Measurements from ENCODE around the gene STOML1.

Gene STOML1

GRCh38 chr15:73991260-73991659, 835 bp downstream of the STOML1 start:
- Histone ChIP-seq H3K9ac (ENCODE audit: low read depth, low read length, poor library complexity, severe bottlenecking) (peak overlapping the region; percentile 72), H3K9me2 (replicated peaks; ENCODE audit: low read depth, low read length) (no peaks in the 10 kb centered on the region), H3K4me3 (ENCODE audit: low read length, poor library complexity, severe bottlenecking) (peak overlapping the region; percentile 86), H3K36me3 (ENCODE audit: insufficient read depth, low read length) (no peaks in the 10 kb centered on the region), H3K27me3 (ENCODE audit: insufficient read depth, low read length, poor library complexity, severe bottlenecking) (peaks cover 4% of the 10 kb centered on the region), H3K4me1 (ENCODE audit: insufficient read depth, low read length, poor library complexity, severe bottlenecking) (peaks cover 41% of the 10 kb centered on the region), H2AFZ (ENCODE audit: low read length) (no peak overlapping the region), H3K9me3 (ENCODE audit: insufficient read depth, low read depth, low read length) (no peaks in the 10 kb centered on the region), H3K4me2 (ENCODE audit: low read depth, low read length, poor library complexity, severe bottlenecking) (peak overlapping the region; percentile 96), H3K79me2 (ENCODE audit: insufficient read depth, low read length) (peaks cover 17% of the 10 kb centered on the region), H3F3A (ENCODE audit: low read depth) (no peaks in the 10 kb centered on the region), H4K20me1 (ENCODE audit: insufficient read depth, low read length, poor library complexity, severe bottlenecking) (peaks cover 13% of the 10 kb centered on the region)
- no peak for TF ChIP-seq EZH2phosphoT487 (IDR thresholded peaks at IDR 0.05; ENCODE audit: borderline replicate concordance)
- TF ChIP-seq, protein P1, sequence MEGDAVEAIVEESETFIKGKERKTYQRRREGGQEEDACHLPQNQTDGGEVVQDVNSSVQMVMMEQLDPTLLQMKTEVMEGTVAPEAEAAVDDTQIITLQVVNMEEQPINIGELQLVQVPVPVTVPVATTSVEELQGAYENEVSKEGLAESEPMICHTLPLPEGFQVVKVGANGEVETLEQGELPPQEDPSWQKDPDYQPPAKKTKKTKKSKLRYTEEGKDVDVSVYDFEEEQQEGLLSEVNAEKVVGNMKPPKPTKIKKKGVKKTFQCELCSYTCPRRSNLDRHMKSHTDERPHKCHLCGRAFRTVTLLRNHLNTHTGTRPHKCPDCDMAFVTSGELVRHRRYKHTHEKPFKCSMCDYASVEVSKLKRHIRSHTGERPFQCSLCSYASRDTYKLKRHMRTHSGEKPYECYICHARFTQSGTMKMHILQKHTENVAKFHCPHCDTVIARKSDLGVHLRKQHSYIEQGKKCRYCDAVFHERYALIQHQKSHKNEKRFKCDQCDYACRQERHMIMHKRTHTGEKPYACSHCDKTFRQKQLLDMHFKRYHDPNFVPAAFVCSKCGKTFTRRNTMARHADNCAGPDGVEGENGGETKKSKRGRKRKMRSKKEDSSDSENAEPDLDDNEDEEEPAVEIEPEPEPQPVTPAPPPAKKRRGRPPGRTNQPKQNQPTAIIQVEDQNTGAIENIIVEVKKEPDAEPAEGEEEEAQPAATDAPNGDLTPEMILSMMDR (conservative IDR thresholded peaks at IDR 0.05; ENCODE audit: low read length), result no peak

GRCh38 chr15:73990250-73991005, 1.7 kb downstream of the STOML1 start:
- Histone ChIP-seq H4K20me1 (ENCODE audit: insufficient read depth, low read length, poor library complexity, severe bottlenecking) (peaks cover 6% of the 10 kb centered on the region), H3K9ac (ENCODE audit: low read depth, low read length, poor library complexity, severe bottlenecking) (no peak overlapping the region), H3K27me3 (ENCODE audit: insufficient read depth, low read length, poor library complexity, severe bottlenecking) (peaks cover 4% of the 10 kb centered on the region), H2AFZ (ENCODE audit: low read length) (no peak overlapping the region), H3K9me2 (replicated peaks; ENCODE audit: low read depth, low read length) (no peaks in the 10 kb centered on the region), H3K79me2 (ENCODE audit: insufficient read depth, low read length) (peaks cover 8% of the 10 kb centered on the region), H3K36me3 (ENCODE audit: insufficient read depth, low read length) (no peaks in the 10 kb centered on the region), H3K4me2 (ENCODE audit: low read depth, low read length, poor library complexity, severe bottlenecking) (no peak overlapping the region), H3K9me3 (ENCODE audit: insufficient read depth, low read depth, low read length) (no peaks in the 10 kb centered on the region), H3K4me1 (ENCODE audit: insufficient read depth, low read length, poor library complexity, severe bottlenecking) (peaks cover 43% of the 10 kb centered on the region), H3K4me3 (ENCODE audit: low read length, poor library complexity, severe bottlenecking) (no peak overlapping the region), H3F3A (ENCODE audit: low read depth) (0 out of 2 replicates have a peak, but pooled peaks cover under 1% of the 10 kb centered on the region)
- TF ChIP-seq, protein P1 (conservative IDR thresholded peaks at IDR 0.05; ENCODE audit: low read length), result no peak
- no peak for TF ChIP-seq EZH2phosphoT487 (IDR thresholded peaks at IDR 0.05; ENCODE audit: borderline replicate concordance)

DNA sequence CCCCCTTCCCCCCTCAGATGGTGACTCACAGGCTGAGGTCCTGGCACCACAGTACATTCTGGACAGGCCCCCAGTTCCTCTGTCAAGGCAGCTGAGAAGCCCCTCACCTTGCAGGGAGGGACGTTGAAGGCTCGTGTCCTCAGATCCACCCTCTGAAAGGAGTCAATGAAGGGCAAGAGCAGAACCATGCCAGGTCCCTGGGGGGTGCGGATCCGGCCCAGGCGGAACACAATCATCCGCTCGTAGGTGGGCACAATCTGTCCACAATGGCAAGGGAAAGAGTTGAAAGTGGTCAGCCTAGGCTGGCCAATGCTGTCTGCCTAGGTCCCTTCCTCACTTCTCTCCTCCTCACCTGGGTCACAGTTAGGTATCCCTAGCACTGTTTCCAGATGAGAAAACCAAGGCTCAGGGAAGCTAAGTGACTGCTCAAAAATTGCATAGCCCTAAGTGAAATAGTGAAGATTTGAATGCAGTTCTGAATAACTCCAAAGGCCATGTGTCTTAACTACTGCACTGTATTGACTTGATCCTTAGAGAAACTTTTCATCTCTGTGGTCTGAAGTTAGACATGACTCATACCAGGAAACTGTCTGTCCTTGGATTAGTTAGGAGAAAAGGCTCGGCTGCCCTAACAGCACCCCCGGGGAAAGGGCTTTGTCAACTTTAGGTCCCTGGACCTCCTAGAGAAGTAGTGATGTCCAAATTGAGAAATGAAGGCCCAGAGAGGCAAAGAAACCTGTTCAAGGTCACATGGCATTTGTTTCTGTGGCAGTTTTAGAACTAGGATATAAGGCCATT, 2.9 kb downstream of the STOML1 start:
- H3K4me2 ChIP-seq (ENCODE audit: low read depth, low read length, poor library complexity, severe bottlenecking), result no peak overlapping the region
- no peaks in the 10 kb centered on the region for H3K9me2 ChIP-seq (replicated peaks; ENCODE audit: low read depth, low read length)
- TF ChIP-seq, protein P1 (conservative IDR thresholded peaks at IDR 0.05; ENCODE audit: low read length), result no peak
- TF ChIP-seq EZH2phosphoT487 (IDR thresholded peaks at IDR 0.05; ENCODE audit: borderline replicate concordance), result no peak
- H3K4me3 ChIP-seq (ENCODE audit: low read length, poor library complexity, severe bottlenecking), result no peak overlapping the region
- H2AFZ ChIP-seq (ENCODE audit: low read length), result no peak overlapping the region
- peaks cover 55% of the 10 kb centered on the region for H3K4me1 ChIP-seq (ENCODE audit: insufficient read depth, low read length, poor library complexity, severe bottlenecking)
- H3K9me3 ChIP-seq (ENCODE audit: insufficient read depth, low read depth, low read length), result no peaks in the 10 kb centered on the region
- H3K79me2 ChIP-seq (ENCODE audit: insufficient read depth, low read length), result no peaks in the 10 kb centered on the region
- no peaks in the 10 kb centered on the region for H4K20me1 ChIP-seq (ENCODE audit: insufficient read depth, low read length, poor library complexity, severe bottlenecking)
- H3K9ac ChIP-seq (ENCODE audit: low read depth, low read length, poor library complexity, severe bottlenecking), result no peak overlapping the region
- no peaks in the 10 kb centered on the region for H3K27me3 ChIP-seq (ENCODE audit: insufficient read depth, low read length, poor library complexity, severe bottlenecking)
- no peaks in the 10 kb centered on the region for H3K36me3 ChIP-seq (ENCODE audit: insufficient read depth, low read length)
- H3F3A ChIP-seq (ENCODE audit: low read depth), result 0 out of 2 replicates have a peak, but pooled peaks cover 9% of the 10 kb centered on the region
